Vagina (tissue), 2 donors: ENCODE data around the gene GFAP. TPM values are rescaled to one million over a fixed set of nuclear protein-coding genes. Genes with fewer than 3 reads are reported as not detected.

ENCODE experiments used
- DNase-seq, 2 donors: peaks; one replicate each; pipeline ENCODE4 v3.0.0-alpha.2; 2017; ENCODE audit errors: extremely low spot score in 2 of 2
- H3K27ac ChIP-seq: fragments of 200-600 bp; sonication (generic); one replicate; pipeline ENCODE4 v1.5.1; 2019
- H3K27me3 ChIP-seq: fragments of 200-600 bp; sonication (generic); one replicate; pipeline ENCODE4 v1.5.1; 2019
- H3K36me3 ChIP-seq, 2 donors: fragments of 200-600 bp; sonication (generic); one replicate each; pipeline ENCODE4 v1.5.1; 2017 to 2019
- H3K4me1 ChIP-seq: fragments of 200-600 bp; sonication (generic); one replicate; pipeline ENCODE4 v1.5.1; 2019
- H3K4me3 ChIP-seq, 2 donors: fragments of 200-600 bp; sonication (generic); 1 replicate in 1 of 2; 2 replicates in 1 of 2; pipeline ENCODE4 v1.5.1; 2016 to 2019
- H3K9me3 ChIP-seq: fragments of 200-600 bp; sonication (generic); one replicate; pipeline ENCODE4 v1.5.1; 2019
- CTCF ChIP-seq, 3 experiments: fragments of 450-650 bp in 2 of 3; fragments of 200-600 bp in 1 of 3; sonication (generic) in 1 of 3; IDR thresholded peaks; one replicate each; pipeline ENCODE4 v1.5.1; 2017 to 2019; ENCODE audit warnings: antibody characterized with exemption in 3 of 3, mild to moderate bottlenecking in 2 of 3, moderate library complexity in 2 of 3
- POLR2A ChIP-seq, 2 donors: fragments of 450-650 bp; IDR thresholded peaks; one replicate each; pipeline ENCODE4 v1.6.1; 2017; ENCODE audit warnings: antibody characterized with exemption in 2 of 2, mild to moderate bottlenecking in 2 of 2, moderate library complexity in 2 of 2
- POLR2AphosphoS5 ChIP-seq, 2 donors: sonication (generic); formaldehyde crosslinking; IDR thresholded peaks; one replicate each; pipeline ENCODE4 v1.9.0; 2017; ENCODE audit warnings: antibody characterized with exemption in 2 of 2, mild to moderate bottlenecking in 2 of 2, low read depth in 1 of 2; ENCODE audit not compliant: insufficient read depth in 1 of 2
- intact Hi-C: fragments of 100-400 bp; cut with DNase I; formaldehyde crosslinking; loops from one replicate; pipeline ENCODE4 v1.15.1; 2023
- total RNA-seq: library from RNA; depleted of rRNA; stranded (reverse); fragments of >200 nt; gene quantifications from one replicate; pipeline ENCODE4 v1.2.3, GENCODE V29; 2016

GFAP gene
- total RNA-seq, 1 donor from 2014 or later: not detected

DNA sequence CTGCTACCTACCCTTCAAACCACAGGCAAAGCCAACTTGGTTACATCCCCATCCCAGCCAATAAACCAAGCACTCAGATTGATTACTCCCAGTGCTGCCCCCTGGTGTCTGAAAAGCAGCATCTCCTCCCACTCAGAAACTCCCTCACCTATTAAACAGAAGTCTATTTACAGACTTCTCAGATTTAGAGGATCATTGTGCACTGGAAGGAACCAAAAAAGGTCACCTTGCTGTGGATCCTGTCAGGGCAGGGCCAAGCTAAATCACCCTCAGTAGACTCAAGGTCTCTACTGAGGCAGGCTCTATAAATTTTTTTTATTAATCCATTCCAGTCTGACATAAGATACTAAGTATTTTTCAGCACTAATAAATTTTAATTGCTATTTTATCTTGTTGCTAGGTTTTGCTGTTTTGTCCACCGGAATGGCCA, 50.1 kb downstream of the GFAP start:
- H3K36me3 ChIP-seq: peaks cover 0 to 59% of the 10 kb centered on the region in 2 donors
- TF ChIP-seq CTCF (IDR thresholded peaks at IDR 0.05) (peak; percentile 80 to 94 (median 81)), POLR2AphosphoS5 (IDR thresholded peaks at IDR 0.05; ENCODE audit: insufficient read depth in 1 of 2, low read depth in 1 of 2) (peak in 1 of 2 donors; percentile 15), POLR2A (IDR thresholded peaks at IDR 0.05) (no peak)
- no peaks in the 10 kb centered on the region for H3K9me3 ChIP-seq
- no peaks in the 10 kb centered on the region for H3K27me3 ChIP-seq
- no peaks in the 10 kb centered on the region for H3K4me1 ChIP-seq
- no peak for DNase-seq
- H3K27ac ChIP-seq: peak overlapping the region; percentile 12
- intact Hi-C loops: loop anchor here (5.0 kb wide), 1 partner anchor 88 kb away; no protein-coding TSS in a partner anchor
- H3K4me3 ChIP-seq: no peak overlapping the region

DNA sequence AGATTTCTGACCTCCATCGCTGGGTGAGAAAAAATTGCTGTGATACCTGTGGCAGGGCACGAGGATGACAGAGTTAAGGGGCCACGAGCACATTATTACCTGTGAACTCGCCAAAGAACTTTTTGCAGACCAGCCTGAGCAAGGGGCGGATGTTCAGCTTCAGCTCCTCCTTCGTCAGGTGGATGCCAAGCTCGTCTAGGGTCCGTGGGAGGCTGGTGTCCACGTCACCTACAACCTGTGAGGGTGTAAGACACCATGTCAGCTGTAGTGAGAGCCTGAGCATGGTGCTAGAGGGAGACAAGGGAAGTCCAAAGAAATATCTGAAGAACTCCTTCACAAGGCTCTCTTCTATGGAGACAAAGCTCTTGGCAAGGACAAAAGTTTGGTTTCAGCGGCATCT, 50.5 kb downstream of the GFAP start:
- intact Hi-C loops: loop anchor here (5.0 kb wide), 1 partner anchor 88 kb away; no protein-coding TSS in a partner anchor
- no peak for DNase-seq
- TF ChIP-seq POLR2A (IDR thresholded peaks at IDR 0.05) (no peak), CTCF (IDR thresholded peaks at IDR 0.05) (no peak), POLR2AphosphoS5 (IDR thresholded peaks at IDR 0.05; ENCODE audit: insufficient read depth in 1 of 2, low read depth in 1 of 2) (no peak)
- Histone ChIP-seq H3K36me3 (peaks cover 0 to 59% of the 10 kb centered on the region in 2 donors), H3K9me3 (no peaks in the 10 kb centered on the region), H3K27ac (peak overlapping the region; percentile 12), H3K27me3 (no peaks in the 10 kb centered on the region), H3K4me1 (no peaks in the 10 kb centered on the region), H3K4me3 (no peak overlapping the region)

GRCh38 chr17:44863061-44863918, 52.0 kb downstream of the GFAP start:
- H3K9me3 ChIP-seq: no peaks in the 10 kb centered on the region
- peaks cover 0 to 70% of the 10 kb centered on the region in 2 donors for H3K36me3 ChIP-seq
- no peaks in the 10 kb centered on the region for H3K4me1 ChIP-seq
- intact Hi-C loops: no loop called here
- TF ChIP-seq CTCF (IDR thresholded peaks at IDR 0.05) (no peak), POLR2AphosphoS5 (IDR thresholded peaks at IDR 0.05; ENCODE audit: insufficient read depth in 1 of 2, low read depth in 1 of 2) (no peak), POLR2A (IDR thresholded peaks at IDR 0.05) (no peak)
- H3K27ac ChIP-seq: no peak overlapping the region
- H3K4me3 ChIP-seq: no peak overlapping the region
- DNase-seq: no peak
- H3K27me3 ChIP-seq: no peaks in the 10 kb centered on the region

GRCh38 chr17:44862278-44862914, 52.9 kb downstream of the GFAP start:
- H3K27ac ChIP-seq: no peak overlapping the region
- no peaks in the 10 kb centered on the region for H3K4me1 ChIP-seq
- no peak overlapping the region for H3K4me3 ChIP-seq
- no peaks in the 10 kb centered on the region for H3K27me3 ChIP-seq
- TF ChIP-seq POLR2AphosphoS5 (IDR thresholded peaks at IDR 0.05; ENCODE audit: insufficient read depth in 1 of 2, low read depth in 1 of 2): no peak
- no peak for TF ChIP-seq POLR2A (IDR thresholded peaks at IDR 0.05)
- no peak for TF ChIP-seq CTCF (IDR thresholded peaks at IDR 0.05)
- intact Hi-C loops: no loop called here
- no peak for DNase-seq
- peaks cover 0 to 75% of the 10 kb centered on the region in 2 donors for H3K36me3 ChIP-seq
- H3K9me3 ChIP-seq: no peaks in the 10 kb centered on the region
